Fibroblast of lung (primary cell): ENCODE data around the gene VWA7.

Source experiments
- EZH2 ChIP-seq: IDR thresholded peaks from 2 replicates; pipeline ENCODE4 v1.5.1; 2012; ENCODE audit warnings: low read length, control low read depth, mild to moderate bottlenecking; ENCODE audit errors: missing control alignments
- TF ChIP-seq, protein P1 (sequence below), 2 donors: IDR thresholded peaks in 1 of 2; conservative IDR thresholded peaks in 1 of 2; 1 replicate in 1 of 2; 2 replicates in 1 of 2; pipeline ENCODE4 v1.5.1; 2011 to 2012; ENCODE audit warnings: low read length in 2 of 2, control low read depth in 1 of 2, inconsistent platforms in 1 of 2, low read depth in 1 of 2, mild to moderate bottlenecking in 1 of 2

DNA sequence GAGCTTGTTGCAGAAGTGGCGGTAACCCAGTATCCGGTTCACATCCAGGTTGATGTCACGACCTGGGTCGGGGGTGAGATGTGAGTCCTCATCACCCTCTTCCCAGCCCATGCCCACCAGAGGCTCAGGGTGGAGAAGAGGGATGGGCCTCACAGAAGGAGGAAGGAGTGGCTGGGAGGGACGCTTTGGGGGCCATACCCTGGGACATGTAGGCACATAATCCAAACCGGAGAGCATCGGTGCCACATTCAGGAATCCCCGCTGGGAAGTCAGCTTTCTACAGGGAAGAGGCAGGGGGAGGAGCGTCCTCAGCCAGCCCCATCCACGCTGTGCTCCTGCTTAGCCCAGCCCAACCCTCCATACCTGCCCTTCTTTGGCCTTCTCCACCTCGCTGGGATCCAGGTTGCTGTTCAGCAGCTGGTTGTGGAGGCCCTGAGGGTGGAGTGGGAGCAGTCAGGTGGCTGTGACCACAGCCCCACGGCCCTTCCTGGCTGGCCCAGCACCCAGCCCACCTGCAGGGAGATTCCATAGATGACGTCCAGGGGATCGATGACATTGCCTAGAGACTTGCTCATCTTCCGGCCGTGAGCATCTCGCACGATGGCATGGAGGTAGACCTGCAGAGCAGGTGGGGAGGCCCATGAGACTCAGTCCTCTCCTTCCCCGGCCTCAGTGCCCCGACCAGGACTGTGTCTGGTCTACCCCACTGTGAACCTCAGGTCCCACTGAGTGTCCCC lies 3.5 kb upstream of the VWA7 start:
- TF ChIP-seq, protein P1, sequence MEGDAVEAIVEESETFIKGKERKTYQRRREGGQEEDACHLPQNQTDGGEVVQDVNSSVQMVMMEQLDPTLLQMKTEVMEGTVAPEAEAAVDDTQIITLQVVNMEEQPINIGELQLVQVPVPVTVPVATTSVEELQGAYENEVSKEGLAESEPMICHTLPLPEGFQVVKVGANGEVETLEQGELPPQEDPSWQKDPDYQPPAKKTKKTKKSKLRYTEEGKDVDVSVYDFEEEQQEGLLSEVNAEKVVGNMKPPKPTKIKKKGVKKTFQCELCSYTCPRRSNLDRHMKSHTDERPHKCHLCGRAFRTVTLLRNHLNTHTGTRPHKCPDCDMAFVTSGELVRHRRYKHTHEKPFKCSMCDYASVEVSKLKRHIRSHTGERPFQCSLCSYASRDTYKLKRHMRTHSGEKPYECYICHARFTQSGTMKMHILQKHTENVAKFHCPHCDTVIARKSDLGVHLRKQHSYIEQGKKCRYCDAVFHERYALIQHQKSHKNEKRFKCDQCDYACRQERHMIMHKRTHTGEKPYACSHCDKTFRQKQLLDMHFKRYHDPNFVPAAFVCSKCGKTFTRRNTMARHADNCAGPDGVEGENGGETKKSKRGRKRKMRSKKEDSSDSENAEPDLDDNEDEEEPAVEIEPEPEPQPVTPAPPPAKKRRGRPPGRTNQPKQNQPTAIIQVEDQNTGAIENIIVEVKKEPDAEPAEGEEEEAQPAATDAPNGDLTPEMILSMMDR (conservative IDR thresholded peaks at IDR 0.05 in 1 of 2, IDR thresholded peaks at IDR 0.05 in 1 of 2; ENCODE audit: low read depth in 1 of 2, low read length in 2 of 2): no peak
- no peak for TF ChIP-seq EZH2
